ENCODE measurements around the gene HLX. TPM values are rescaled to one million over a fixed set of nuclear protein-coding genes. Genes with fewer than 3 reads are reported as not detected.

HLX gene
- total RNA-seq = 10 to 100 TPM; 12.4 to 36.1 (median 17.5) TPM
- polyA plus RNA-seq = 10 to 100 TPM in 2 of 3 donors, 1 to 10 TPM in 1; 6.9 to 13.7 (median 12.7) TPM
- long read RNA-seq, donor 1, full-length matches to known transcripts = 33 of 33 reads
- long read RNA-seq, donor 1, partial matches to known transcripts = 0 of 33 reads
- long read RNA-seq, donor 1, other reads (novel, unspliced or antisense) = 0 of 33 reads
- long read RNA-seq, donor 2, full-length matches to known transcripts = 12 of 12 reads
- long read RNA-seq, donor 2, partial matches to known transcripts = 0 of 12 reads
- long read RNA-seq, donor 2, other reads (novel, unspliced or antisense) = 0 of 12 reads

DNA sequence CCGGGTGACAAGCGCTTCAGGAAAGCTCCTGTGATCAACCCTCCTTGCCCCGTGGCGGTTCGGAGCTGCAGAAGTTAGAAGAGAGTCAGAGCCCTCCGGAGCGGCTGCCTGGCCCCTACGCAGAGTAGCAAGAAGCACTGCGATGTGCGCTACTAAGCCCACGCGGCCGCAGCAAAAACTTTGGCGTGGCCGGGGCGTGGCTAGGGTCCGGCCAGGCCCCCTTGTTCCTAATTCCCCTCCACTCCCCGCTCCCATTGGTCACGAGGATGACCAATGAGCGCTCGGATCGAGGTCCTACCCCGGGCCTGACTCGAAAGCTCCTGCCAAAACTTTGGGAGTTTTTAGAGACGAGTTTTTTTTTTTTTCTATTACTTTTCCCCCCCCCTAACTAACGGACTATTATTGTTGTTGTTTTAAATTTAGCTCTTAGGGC, at the start of gene HLX:
HLX (plus strand) TSS at position 368 of the 433 bp plus-strand sequence. CDS start 415 bp downstream, outside the sequence.
- intact Hi-C loops (cut with DNase I; ENCODE audit: low total_unique reads) = no loop called here
- H3K27ac ChIP-seq = peak within 1 kb of the TSS; percentile 94 to 99 (median 98)
- TF ChIP-seq, protein P1, sequence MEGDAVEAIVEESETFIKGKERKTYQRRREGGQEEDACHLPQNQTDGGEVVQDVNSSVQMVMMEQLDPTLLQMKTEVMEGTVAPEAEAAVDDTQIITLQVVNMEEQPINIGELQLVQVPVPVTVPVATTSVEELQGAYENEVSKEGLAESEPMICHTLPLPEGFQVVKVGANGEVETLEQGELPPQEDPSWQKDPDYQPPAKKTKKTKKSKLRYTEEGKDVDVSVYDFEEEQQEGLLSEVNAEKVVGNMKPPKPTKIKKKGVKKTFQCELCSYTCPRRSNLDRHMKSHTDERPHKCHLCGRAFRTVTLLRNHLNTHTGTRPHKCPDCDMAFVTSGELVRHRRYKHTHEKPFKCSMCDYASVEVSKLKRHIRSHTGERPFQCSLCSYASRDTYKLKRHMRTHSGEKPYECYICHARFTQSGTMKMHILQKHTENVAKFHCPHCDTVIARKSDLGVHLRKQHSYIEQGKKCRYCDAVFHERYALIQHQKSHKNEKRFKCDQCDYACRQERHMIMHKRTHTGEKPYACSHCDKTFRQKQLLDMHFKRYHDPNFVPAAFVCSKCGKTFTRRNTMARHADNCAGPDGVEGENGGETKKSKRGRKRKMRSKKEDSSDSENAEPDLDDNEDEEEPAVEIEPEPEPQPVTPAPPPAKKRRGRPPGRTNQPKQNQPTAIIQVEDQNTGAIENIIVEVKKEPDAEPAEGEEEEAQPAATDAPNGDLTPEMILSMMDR (IDR thresholded peaks at IDR 0.05 in 8 of 11, conservative IDR thresholded peaks at IDR 0.05 in 3 of 11) = peak in 3 of 11 experiments; percentile 18 to 27 (median 18)
- TF ChIP-seq POLR2AphosphoS5 (IDR thresholded peaks at IDR 0.05) (peak; percentile 92 to 94 (median 94)), POLR2A (IDR thresholded peaks at IDR 0.05) (peak in 2 of 3 donors; percentile 70)
- H3K9me3 ChIP-seq = no peaks in the 10 kb centered on the region
- peaks cover 3 to 24% (median 8%) of the 10 kb centered on the region in 6 donors for H3K36me3 ChIP-seq
- H3K4me3 ChIP-seq = peak within 1 kb of the TSS; percentile 62 to 90 (median 74)
- DNase-seq = peak; percentile 97
- peaks cover 0 to 62% (median 0%) of the 10 kb centered on the region in 7 donors for H3K27me3 ChIP-seq (replicated peaks in 1 of 7)
- H3K4me1 ChIP-seq = peaks cover 24 to 95% (median 65%) of the 10 kb centered on the region in 6 donors
- WGBS, 5 donors = 0 to 1% (median 0%) methylated on average over 25 to 26 of the region's 26 CpGs

GRCh38 chr1:220833436-220833835, 45.8 kb upstream of the HLX start:
- peaks cover 0 to 9% (median 0%) of the 10 kb centered on the region in 7 donors for H3K27me3 ChIP-seq (replicated peaks in 1 of 7)
- no peak for DNase-seq
- WGBS, 5 donors = 73 to 94% (median 91%) methylated on average over 2 of the region's 2 CpGs
- H3K4me1 ChIP-seq = no peaks in the 10 kb centered on the region
- no peak overlapping the region for H3K4me3 ChIP-seq
- TF ChIP-seq POLR2AphosphoS5 (IDR thresholded peaks at IDR 0.05) (no peak), POLR2A (IDR thresholded peaks at IDR 0.05) (no peak)
- TF ChIP-seq, protein P1 (IDR thresholded peaks at IDR 0.05 in 8 of 11, conservative IDR thresholded peaks at IDR 0.05 in 3 of 11) = no peak
- H3K36me3 ChIP-seq = peaks cover 0 to 13% (median 0%) of the 10 kb centered on the region in 6 donors
- intact Hi-C loops (cut with DNase I; ENCODE audit: low total_unique reads) = no loop called here
- H3K27ac ChIP-seq = no peak overlapping the region
- H3K9me3 ChIP-seq = peaks cover 0 to 5% (median 0%) of the 10 kb centered on the region in 8 donors

- no peaks in the 10 kb centered on the region for H3K4me1 ChIP-seq
- TF ChIP-seq POLR2AphosphoS5 (IDR thresholded peaks at IDR 0.05) = no peak
- peaks cover 0 to 9% (median 0%) of the 10 kb centered on the region in 7 donors for H3K27me3 ChIP-seq (replicated peaks in 1 of 7)
- peaks cover 0 to 5% (median 0%) of the 10 kb centered on the region in 8 donors for H3K9me3 ChIP-seq
- intact Hi-C loops (cut with DNase I; ENCODE audit: low total_unique reads) = no loop called here
- no peak for DNase-seq
- peaks cover 0 to 13% (median 0%) of the 10 kb centered on the region in 6 donors for H3K36me3 ChIP-seq
- H3K27ac ChIP-seq = no peak overlapping the region
- WGBS, 5 donors = 83 to 96% (median 92%) methylated on average over 4 of the region's 4 CpGs
- no peak overlapping the region for H3K4me3 ChIP-seq
These were observed 44.9 kb upstream of the HLX start for GRCh38 chr1:220834155-220834870.

GRCh38 chr1:220838578-220838977, 40.7 kb upstream of the HLX start:
- Histone ChIP-seq H3K27ac (no peak overlapping the region), H3K36me3 (no peaks in the 10 kb centered on the region), H3K27me3 (replicated peaks in 1 of 7) (no peaks in the 10 kb centered on the region), H3K4me1 (no peaks in the 10 kb centered on the region), H3K9me3 (peaks cover 0 to 3% (median 0%) of the 10 kb centered on the region in 8 donors), H3K4me3 (no peak overlapping the region)
- DNase-seq = no peak
- intact Hi-C loops (cut with DNase I; ENCODE audit: low total_unique reads) = no loop called here
- 73 to 88% (median 84%) methylated on average over 5 of the region's 5 CpGs for WGBS, 5 donors
- TF ChIP-seq POLR2A (IDR thresholded peaks at IDR 0.05) = no peak
- TF ChIP-seq, protein P1 (IDR thresholded peaks at IDR 0.05 in 8 of 11, conservative IDR thresholded peaks at IDR 0.05 in 3 of 11) = no peak
- TF ChIP-seq POLR2AphosphoS5 (IDR thresholded peaks at IDR 0.05) = no peak
